HG03108 (cell line): ENCODE results near the gene FOXK2.
"Not testable (repeated sequence)": the region's sequence is repeated elsewhere in the genome, so short reads cannot be mapped to it uniquely, and the experiment has no call there.

Experiments
- ATAC-seq: cut with Tn5 transposase; IDR thresholded peaks from one replicate; pipeline ENCODE4 v1.9.1; 2021; ENCODE audit warnings: moderate library complexity; ENCODE audit not compliant: unreplicated experiment

The FOXK2 gene

GRCh38 chr17:82528484-82529265 is 9.1 kb downstream of the FOXK2 start:
- no peak for ATAC-seq

GRCh38 chr17:82529914-82530300 is 10.4 kb downstream of the FOXK2 start:
- no peak for ATAC-seq

- ATAC-seq, result no peak
Observed at GRCh38 chr17:82531431-82531881, 11.9 kb downstream of the FOXK2 start.

- no peak for ATAC-seq
Observed at GRCh38 chr17:82534401-82534812, 14.9 kb downstream of the FOXK2 start.

GRCh38 chr17:82536512-82537201 is 17.1 kb downstream of the FOXK2 start:
- ATAC-seq, result no peak

- ATAC-seq, result not testable (repeated sequence)
Observed at GRCh38 chr17:82537228-82537627, 17.7 kb downstream of the FOXK2 start.

GRCh38 chr17:82539076-82539475 is 19.5 kb downstream of the FOXK2 start:
- ATAC-seq, result not testable (repeated sequence)

- no peak for ATAC-seq
Observed at GRCh38 chr17:82542439-82542838, 22.9 kb downstream of the FOXK2 start.

- no peak for ATAC-seq
Observed at GRCh38 chr17:82544431-82545070, 25.0 kb downstream of the FOXK2 start.

GRCh38 chr17:82545071-82545462 is 25.5 kb downstream of the FOXK2 start:
- no peak for ATAC-seq

- no peak for ATAC-seq
Observed at GRCh38 chr17:82547981-82548380, 28.4 kb downstream of the FOXK2 start.

- no peak for ATAC-seq
Observed at GRCh38 chr17:82548681-82549303, 29.3 kb downstream of the FOXK2 start.

GRCh38 chr17:82551779-82552457 is 32.4 kb downstream of the FOXK2 start:
- peak; percentile 78 for ATAC-seq

- ATAC-seq, result no peak
Observed at GRCh38 chr17:82552580-82552979, 33.0 kb downstream of the FOXK2 start.

GRCh38 chr17:82553210-82553930 is 33.8 kb downstream of the FOXK2 start:
- ATAC-seq, result no peak

- not testable (repeated sequence) for ATAC-seq
Observed at GRCh38 chr17:82557510-82557909, 38.0 kb downstream of the FOXK2 start.

- ATAC-seq, result no peak
Observed at GRCh38 chr17:82559566-82560251, 40.2 kb downstream of the FOXK2 start.

- no peak for ATAC-seq
Observed at GRCh38 chr17:82560252-82560642, 40.7 kb downstream of the FOXK2 start.

GRCh38 chr17:82560802-82561428 is 41.4 kb downstream of the FOXK2 start:
- no peak for ATAC-seq
